Measurements from ENCODE around the gene SLIT3. TPM values are rescaled to one million over a fixed set of nuclear protein-coding genes. Genes with fewer than 3 reads are reported as not detected.

SLIT3 gene
- total RNA-seq, 4 donors from 2014 or later = 28.4 to 77.2 (median 63.8) TPM

DNA sequence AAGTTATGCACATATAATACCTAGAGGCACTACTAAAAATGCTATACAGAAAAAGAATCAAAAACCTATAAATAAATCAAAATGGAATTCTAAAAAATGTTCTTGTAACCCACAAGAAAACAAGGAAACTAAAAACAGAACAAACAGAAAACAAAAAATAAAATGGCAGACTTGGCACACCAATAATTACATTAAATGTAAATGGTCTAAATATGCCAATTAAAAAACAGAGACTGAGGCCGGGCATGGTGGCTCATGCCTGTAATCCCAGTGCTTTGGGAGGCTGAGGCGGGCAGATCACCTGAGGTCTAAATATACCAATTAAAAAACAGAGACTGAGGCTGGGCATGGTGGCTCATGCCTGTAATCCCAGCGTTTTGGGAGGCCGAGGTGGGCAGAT lies 142.2 kb downstream of the SLIT3 start:
- TF ChIP-seq POLR2A (IDR thresholded peaks at IDR 0.05) = no peak
- no peak for TF ChIP-seq CTCF (IDR thresholded peaks at IDR 0.05)

DNA sequence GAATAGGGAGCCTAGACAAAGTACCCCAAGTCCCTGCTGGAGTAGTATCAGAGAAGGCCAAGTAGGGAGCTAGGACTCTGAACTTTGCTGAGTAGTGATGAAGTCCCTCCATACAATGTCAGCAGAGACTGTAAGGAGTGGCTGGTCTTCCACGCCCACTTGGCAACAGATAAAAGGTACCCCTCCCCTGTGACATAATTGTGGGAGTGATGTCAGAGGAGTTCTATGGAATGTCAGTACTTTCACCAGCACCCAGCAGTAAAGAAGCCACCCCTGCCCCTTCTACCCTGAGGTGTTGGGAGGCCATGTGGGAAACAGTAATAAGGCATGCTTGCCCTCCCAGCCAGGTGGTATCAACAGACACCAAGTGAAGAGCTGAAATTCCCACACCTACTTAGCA lies 143.9 kb downstream of the SLIT3 start:
- H3K27me3 ChIP-seq = no peaks in the 10 kb centered on the region
- DNase-seq = no peak
- no peak overlapping the region for H3K27ac ChIP-seq
- intact Hi-C loops (cut with DNase I) = no loop called here
- no peaks in the 10 kb centered on the region for H3K36me3 ChIP-seq
- no peak for TF ChIP-seq CTCF (IDR thresholded peaks at IDR 0.05)
- no peak overlapping the region for H3K4me3 ChIP-seq (replicated peaks in 1 of 3)
- WGBS, 2 donors = 88 to 100% methylated on average over 1 of the region's 1 CpG
- H3K9me3 ChIP-seq = no peaks in the 10 kb centered on the region
- peaks cover 27 to 31% of the 10 kb centered on the region in 2 donors for H3K4me1 ChIP-seq

More for the DNA sequence above, 142.2 kb downstream of the SLIT3 start:
- Histone ChIP-seq H3K27ac (no peak overlapping the region), H3K27me3 (no peaks in the 10 kb centered on the region), H3K36me3 (no peaks in the 10 kb centered on the region), H3K9me3 (no peaks in the 10 kb centered on the region), H3K4me1 (peaks cover 15 to 20% of the 10 kb centered on the region in 2 donors), H3K4me3 (replicated peaks in 1 of 3) (no peak overlapping the region)
- intact Hi-C loops (cut with DNase I) = no loop called here
- WGBS, 2 donors = 97 to 98% methylated on average over 4 of the region's 4 CpGs
- DNase-seq = no peak

GRCh38 chr5:169154679-169155078 lies 146.3 kb downstream of the SLIT3 start:
- peaks cover 14 to 16% of the 10 kb centered on the region in 2 donors for H3K4me1 ChIP-seq
- H3K27ac ChIP-seq = no peak overlapping the region
- 82 to 84% methylated on average over 2 of the region's 2 CpGs for WGBS, 2 donors
- intact Hi-C loops (cut with DNase I) = no loop called here
- H3K36me3 ChIP-seq = no peaks in the 10 kb centered on the region
- no peak for TF ChIP-seq POLR2A (IDR thresholded peaks at IDR 0.05)
- TF ChIP-seq CTCF (IDR thresholded peaks at IDR 0.05) = no peak
- DNase-seq = no peak
- H3K4me3 ChIP-seq (replicated peaks in 1 of 3) = no peak overlapping the region
- H3K27me3 ChIP-seq = no peaks in the 10 kb centered on the region
- no peaks in the 10 kb centered on the region for H3K9me3 ChIP-seq

DNA sequence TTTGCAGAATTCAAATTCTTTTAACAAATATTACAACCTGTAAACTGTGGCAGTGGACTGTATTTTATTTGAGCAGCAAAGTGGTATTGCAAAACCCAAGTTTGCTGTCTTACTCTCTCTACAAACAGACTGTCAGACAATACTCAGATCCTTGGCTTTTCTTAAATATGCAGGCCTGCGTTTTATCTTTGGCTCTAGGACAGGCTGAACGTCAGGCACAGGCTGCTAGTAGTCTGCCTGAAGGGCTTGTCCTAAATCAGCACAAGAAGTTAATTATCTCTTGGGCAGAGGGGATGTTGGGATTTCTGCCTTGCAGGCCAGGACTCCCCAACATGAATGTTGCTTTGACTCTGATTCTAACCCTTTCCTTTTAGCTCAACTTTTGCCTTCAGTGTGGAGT lies 147.5 kb downstream of the SLIT3 start:
- Histone ChIP-seq H3K27me3 (no peaks in the 10 kb centered on the region), H3K9me3 (no peaks in the 10 kb centered on the region), H3K4me3 (replicated peaks in 1 of 3) (no peak overlapping the region), H3K4me1 (peaks cover 14 to 16% of the 10 kb centered on the region in 2 donors), H3K36me3 (no peaks in the 10 kb centered on the region), H3K27ac (peak overlapping the region in 1 of 3 donors; percentile 21)
- WGBS, 2 donors = 20 to 33% methylated on average over 2 of the region's 2 CpGs
- intact Hi-C loops (cut with DNase I) = no loop called here
- DNase-seq = peak in 1 of 2 donors; percentile 36
- no peak for TF ChIP-seq CTCF (IDR thresholded peaks at IDR 0.05)
- no peak for TF ChIP-seq POLR2A (IDR thresholded peaks at IDR 0.05)

- no peaks in the 10 kb centered on the region for H3K27me3 ChIP-seq
- H3K36me3 ChIP-seq = no peaks in the 10 kb centered on the region
- no peak for TF ChIP-seq CTCF (IDR thresholded peaks at IDR 0.05)
- TF ChIP-seq POLR2A (IDR thresholded peaks at IDR 0.05) = no peak
- 74 to 81% methylated on average over 7 of the region's 7 CpGs for WGBS, 2 donors
- intact Hi-C loops (cut with DNase I) = no loop called here
- peaks cover 14 to 16% of the 10 kb centered on the region in 2 donors for H3K4me1 ChIP-seq
- no peak for DNase-seq
- H3K27ac ChIP-seq = peak overlapping the region in 1 of 3 donors; percentile 21
- H3K4me3 ChIP-seq (replicated peaks in 1 of 3) = no peak overlapping the region
- no peaks in the 10 kb centered on the region for H3K9me3 ChIP-seq
These were observed 148.0 kb downstream of the SLIT3 start for GRCh38 chr5:169152946-169153345.
